ENCODE measurements around the gene VSX1. TPM values are rescaled to one million over a fixed set of nuclear protein-coding genes. Genes with fewer than 3 reads are reported as not detected.

Gene VSX1
- total RNA-seq, 1 experiment from 2014 or later = not detected

DNA sequence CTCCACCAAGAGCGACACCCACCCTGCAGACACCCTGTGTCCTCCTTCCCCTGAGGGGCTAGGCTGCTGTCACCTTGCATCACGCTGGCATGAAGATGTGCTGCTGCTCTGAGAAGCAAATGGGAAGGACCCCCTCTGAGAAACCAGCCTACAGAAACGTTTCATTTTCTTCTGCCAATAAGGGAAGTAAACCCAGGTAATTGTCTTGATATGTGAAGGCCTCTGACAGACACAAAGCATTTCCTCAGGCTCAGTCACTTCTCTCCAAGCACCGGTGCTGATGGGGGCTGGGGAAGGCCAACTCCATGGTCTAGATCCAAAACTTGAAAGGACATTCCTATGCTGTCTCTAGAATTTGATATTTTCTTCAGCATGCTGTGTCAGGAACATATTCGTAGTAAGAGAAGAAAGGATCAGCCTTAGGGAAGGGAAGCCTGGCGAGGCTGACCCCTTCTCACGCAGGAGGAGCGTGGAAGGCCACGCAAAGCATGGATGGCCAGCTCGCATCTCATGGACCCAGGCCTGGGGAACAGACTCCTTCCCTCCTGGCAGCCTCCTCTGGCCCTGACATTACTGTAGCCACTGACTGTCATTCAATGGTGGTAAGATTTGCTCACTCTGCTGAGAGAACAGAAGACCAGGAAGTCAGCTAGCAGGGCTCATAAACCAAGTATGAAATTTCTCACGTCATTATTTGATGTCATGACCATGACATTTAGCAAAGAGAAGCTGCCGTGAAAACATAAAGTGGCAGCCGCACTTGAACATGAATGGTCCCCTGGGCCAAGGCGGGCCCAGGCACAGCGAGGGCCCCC lies 44.4 kb downstream of the VSX1 start:
- intact Hi-C loops (cut with micrococcal nuclease) = no loop called here
- no peak for DNase-seq (ENCODE audit: unreplicated experiment)
- H3K27me3 Mint-ChIP-seq (ENCODE audit: insufficient read depth, unreplicated experiment) = no peaks in the 10 kb centered on the region
- TF ChIP-seq, protein P1, sequence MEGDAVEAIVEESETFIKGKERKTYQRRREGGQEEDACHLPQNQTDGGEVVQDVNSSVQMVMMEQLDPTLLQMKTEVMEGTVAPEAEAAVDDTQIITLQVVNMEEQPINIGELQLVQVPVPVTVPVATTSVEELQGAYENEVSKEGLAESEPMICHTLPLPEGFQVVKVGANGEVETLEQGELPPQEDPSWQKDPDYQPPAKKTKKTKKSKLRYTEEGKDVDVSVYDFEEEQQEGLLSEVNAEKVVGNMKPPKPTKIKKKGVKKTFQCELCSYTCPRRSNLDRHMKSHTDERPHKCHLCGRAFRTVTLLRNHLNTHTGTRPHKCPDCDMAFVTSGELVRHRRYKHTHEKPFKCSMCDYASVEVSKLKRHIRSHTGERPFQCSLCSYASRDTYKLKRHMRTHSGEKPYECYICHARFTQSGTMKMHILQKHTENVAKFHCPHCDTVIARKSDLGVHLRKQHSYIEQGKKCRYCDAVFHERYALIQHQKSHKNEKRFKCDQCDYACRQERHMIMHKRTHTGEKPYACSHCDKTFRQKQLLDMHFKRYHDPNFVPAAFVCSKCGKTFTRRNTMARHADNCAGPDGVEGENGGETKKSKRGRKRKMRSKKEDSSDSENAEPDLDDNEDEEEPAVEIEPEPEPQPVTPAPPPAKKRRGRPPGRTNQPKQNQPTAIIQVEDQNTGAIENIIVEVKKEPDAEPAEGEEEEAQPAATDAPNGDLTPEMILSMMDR (IDR thresholded peaks at IDR 0.05; ENCODE audit: unreplicated experiment) = no peak
- POLR2A ChIA-PET = interaction anchor here (0.7 to 1.5 kb wide), 4 partner anchors 19 to 141 kb away, joined by 3 to 6 read pairs (median 4); no protein-coding TSS in a partner anchor
- H3K27ac Mint-ChIP-seq (ENCODE audit: low read depth, unreplicated experiment) = no peak overlapping the region
- peaks cover 7% of the 10 kb centered on the region for H3K36me3 Mint-ChIP-seq (ENCODE audit: insufficient read depth, unreplicated experiment)
- peaks cover 20% of the 10 kb centered on the region for H3K4me1 Mint-ChIP-seq (ENCODE audit: insufficient read depth, unreplicated experiment)
- CTCF ChIA-PET = interaction anchor here (0.5 to 2.7 kb wide), 7 partner anchors 19 to 210 kb away, joined by 3 to 22 read pairs (median 4); no protein-coding TSS in a partner anchor
- H3K4me3 Mint-ChIP-seq (ENCODE audit: unreplicated experiment) = no peak overlapping the region
- H3K9me3 Mint-ChIP-seq (ENCODE audit: unreplicated experiment) = no peaks in the 10 kb centered on the region
- no TSS peak for BruUV-seq (replicated peaks)

- BruUV-seq (replicated peaks) = no TSS peak
These were observed 45.5 kb downstream of the VSX1 start for GRCh38 chr20:25036331-25036936.

GRCh38 chr20:25035921-25036320 lies 46.0 kb downstream of the VSX1 start:
- no TSS peak for BruUV-seq (replicated peaks)

More at GRCh38 chr20:25036331-25036936, 45.5 kb downstream of the VSX1 start:
- H3K4me1 Mint-ChIP-seq (ENCODE audit: insufficient read depth, unreplicated experiment) = peaks cover 22% of the 10 kb centered on the region
- TF ChIP-seq, protein P1 (IDR thresholded peaks at IDR 0.05; ENCODE audit: unreplicated experiment) = no peak
- peaks cover 7% of the 10 kb centered on the region for H3K36me3 Mint-ChIP-seq (ENCODE audit: insufficient read depth, unreplicated experiment)
- H3K27me3 Mint-ChIP-seq (ENCODE audit: insufficient read depth, unreplicated experiment) = no peaks in the 10 kb centered on the region
- no peaks in the 10 kb centered on the region for H3K9me3 Mint-ChIP-seq (ENCODE audit: unreplicated experiment)
- CTCF ChIA-PET = interaction anchor here (0.6 to 1.5 kb wide), 5 partner anchors 13 to 1247 kb away, joined by 3 to 4 read pairs (median 3); no protein-coding TSS in a partner anchor
- POLR2A ChIA-PET = interaction anchor here (0.7 to 1.5 kb wide), 5 partner anchors 18 to 142 kb away, joined by 3 to 6 read pairs (median 4); no protein-coding TSS in a partner anchor
- H3K27ac Mint-ChIP-seq (ENCODE audit: low read depth, unreplicated experiment) = no peak overlapping the region
- no peak for DNase-seq (ENCODE audit: unreplicated experiment)
- intact Hi-C loops (cut with micrococcal nuclease) = no loop called here
- H3K4me3 Mint-ChIP-seq (ENCODE audit: unreplicated experiment) = no peak overlapping the region

More at GRCh38 chr20:25035921-25036320, 46.0 kb downstream of the VSX1 start:
- DNase-seq (ENCODE audit: unreplicated experiment) = no peak
- no peak overlapping the region for H3K27ac Mint-ChIP-seq (ENCODE audit: low read depth, unreplicated experiment)
- POLR2A ChIA-PET = interaction anchor here (0.9 to 5.5 kb wide), 3 partner anchors 15 to 43 kb away, joined by 3 to 42 read pairs (median 3); no protein-coding TSS in a partner anchor
- H3K27me3 Mint-ChIP-seq (ENCODE audit: insufficient read depth, unreplicated experiment) = no peaks in the 10 kb centered on the region
- H3K36me3 Mint-ChIP-seq (ENCODE audit: insufficient read depth, unreplicated experiment) = peaks cover 7% of the 10 kb centered on the region
- no peak overlapping the region for H3K4me3 Mint-ChIP-seq (ENCODE audit: unreplicated experiment)
- TF ChIP-seq, protein P1 (IDR thresholded peaks at IDR 0.05; ENCODE audit: unreplicated experiment) = no peak
- intact Hi-C loops (cut with micrococcal nuclease) = no loop called here
- CTCF ChIA-PET = interaction anchor here (0.6 to 4.0 kb wide), 3 partner anchors 13 to 1247 kb away, joined by 3 to 30 read pairs (median 4); no protein-coding TSS in a partner anchor
- no peaks in the 10 kb centered on the region for H3K9me3 Mint-ChIP-seq (ENCODE audit: unreplicated experiment)
- peaks cover 28% of the 10 kb centered on the region for H3K4me1 Mint-ChIP-seq (ENCODE audit: insufficient read depth, unreplicated experiment)
